Measurements from ENCODE around the gene GALK1.
"Not testable (repeated sequence)": the region's sequence is repeated elsewhere in the genome, so short reads cannot be mapped to it uniquely, and the experiment has no call there.

GALK1 gene

GRCh38 chr17:75783803-75784472 is 18.9 kb upstream of the GALK1 start:
- no peak for DNase-seq

GRCh38 chr17:75783069-75783783 is 18.2 kb upstream of the GALK1 start:
- no peak for DNase-seq

- DNase-seq, result no peak
Measured at GRCh38 chr17:75779987-75780889, 15.2 kb upstream of the GALK1 start.

- DNase-seq, result peak; percentile 83
Measured at GRCh38 chr17:75779250-75779986, 14.4 kb upstream of the GALK1 start.

GRCh38 chr17:75778861-75779249 is 13.9 kb upstream of the GALK1 start:
- no peak for DNase-seq

- not testable (repeated sequence) for DNase-seq
Measured at GRCh38 chr17:75778066-75778860, 13.3 kb upstream of the GALK1 start.

GRCh38 chr17:75777296-75777922 is 12.4 kb upstream of the GALK1 start:
- no peak for DNase-seq

GRCh38 chr17:75776386-75777295 is 11.6 kb upstream of the GALK1 start:
- no peak for DNase-seq

GRCh38 chr17:75774991-75775668 is 10.1 kb upstream of the GALK1 start:
- DNase-seq, result no peak

- no peak for DNase-seq
Measured at GRCh38 chr17:75774471-75774990, 9.5 kb upstream of the GALK1 start.

GRCh38 chr17:75773808-75774470 is 8.9 kb upstream of the GALK1 start:
- no peak for DNase-seq

GRCh38 chr17:75773121-75773807 is 8.3 kb upstream of the GALK1 start:
- no peak for DNase-seq

- DNase-seq, result no peak
Measured at GRCh38 chr17:75771334-75772281, 6.6 kb upstream of the GALK1 start.

GRCh38 chr17:75769536-75769935 is 4.5 kb upstream of the GALK1 start:
- no peak for DNase-seq

- DNase-seq, result no peak
Measured at GRCh38 chr17:75767881-75768280, 2.9 kb upstream of the GALK1 start.

- DNase-seq, result no peak
Measured at GRCh38 chr17:75765981-75766380, 989 bp upstream of the GALK1 start.

GRCh38 chr17:75764417-75764710 is 628 bp downstream of the GALK1 start:
- no peak for DNase-seq

All from 8988T (cell line).